ENCODE measurements around the gene GZF1.

Gene GZF1

DNA sequence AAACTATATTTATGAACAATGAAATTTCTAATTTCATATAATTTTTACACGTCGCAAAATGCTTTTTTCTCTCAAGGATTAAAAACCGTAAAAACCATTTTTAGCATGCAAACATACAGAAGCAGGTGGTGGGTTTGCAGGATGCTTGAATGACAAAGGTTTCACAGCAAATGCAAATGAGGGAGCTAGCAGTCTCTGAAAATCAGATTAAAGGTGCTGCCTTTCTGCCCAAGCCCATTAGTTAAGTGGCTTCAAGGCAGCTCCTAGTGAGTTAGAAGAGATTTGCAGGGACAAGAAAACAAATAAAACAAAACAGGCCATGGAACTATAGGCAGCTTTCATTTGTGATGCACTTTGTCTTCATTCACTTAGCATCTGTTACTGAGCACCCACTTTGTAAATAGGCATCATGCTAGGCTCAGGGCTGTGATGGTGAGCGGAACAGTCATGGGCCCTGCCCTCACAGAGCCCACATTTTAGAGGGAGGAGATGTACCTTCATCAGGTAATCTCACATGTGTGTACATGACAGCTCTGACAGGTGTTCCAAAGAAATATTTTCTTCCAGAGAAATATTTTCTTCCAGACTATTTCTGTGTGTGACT lies 29.8 kb downstream of the GZF1 start:
- no peak for DNase-seq (ENCODE audit: low read depth, low spot score)
- CTCF ChIA-PET, result interaction anchor here (1.3 to 2.6 kb wide), 3 partner anchors 10 to 28 kb away, joined by 3 to 11 read pairs (median 8); no protein-coding TSS in a partner anchor
- TF ChIP-seq, protein P1, sequence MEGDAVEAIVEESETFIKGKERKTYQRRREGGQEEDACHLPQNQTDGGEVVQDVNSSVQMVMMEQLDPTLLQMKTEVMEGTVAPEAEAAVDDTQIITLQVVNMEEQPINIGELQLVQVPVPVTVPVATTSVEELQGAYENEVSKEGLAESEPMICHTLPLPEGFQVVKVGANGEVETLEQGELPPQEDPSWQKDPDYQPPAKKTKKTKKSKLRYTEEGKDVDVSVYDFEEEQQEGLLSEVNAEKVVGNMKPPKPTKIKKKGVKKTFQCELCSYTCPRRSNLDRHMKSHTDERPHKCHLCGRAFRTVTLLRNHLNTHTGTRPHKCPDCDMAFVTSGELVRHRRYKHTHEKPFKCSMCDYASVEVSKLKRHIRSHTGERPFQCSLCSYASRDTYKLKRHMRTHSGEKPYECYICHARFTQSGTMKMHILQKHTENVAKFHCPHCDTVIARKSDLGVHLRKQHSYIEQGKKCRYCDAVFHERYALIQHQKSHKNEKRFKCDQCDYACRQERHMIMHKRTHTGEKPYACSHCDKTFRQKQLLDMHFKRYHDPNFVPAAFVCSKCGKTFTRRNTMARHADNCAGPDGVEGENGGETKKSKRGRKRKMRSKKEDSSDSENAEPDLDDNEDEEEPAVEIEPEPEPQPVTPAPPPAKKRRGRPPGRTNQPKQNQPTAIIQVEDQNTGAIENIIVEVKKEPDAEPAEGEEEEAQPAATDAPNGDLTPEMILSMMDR (IDR thresholded peaks at IDR 0.05; ENCODE audit: insufficient read depth, low read length, missing control alignments), result no peak
- H3K4me3 ChIP-seq (ENCODE audit: low read depth, low read length), result no peak overlapping the region
- POLR2A ChIA-PET, result no interaction called here

GRCh38 chr20:23393996-23394775 lies 32.2 kb downstream of the GZF1 start:
- no peak for DNase-seq (ENCODE audit: low read depth, low spot score)
- no peak overlapping the region for H3K4me3 ChIP-seq (ENCODE audit: low read depth, low read length)
- TF ChIP-seq, protein P1 (IDR thresholded peaks at IDR 0.05; ENCODE audit: insufficient read depth, low read length, missing control alignments), result no peak
- CTCF ChIA-PET, result no interaction called here
- POLR2A ChIA-PET, result no interaction called here

DNA sequence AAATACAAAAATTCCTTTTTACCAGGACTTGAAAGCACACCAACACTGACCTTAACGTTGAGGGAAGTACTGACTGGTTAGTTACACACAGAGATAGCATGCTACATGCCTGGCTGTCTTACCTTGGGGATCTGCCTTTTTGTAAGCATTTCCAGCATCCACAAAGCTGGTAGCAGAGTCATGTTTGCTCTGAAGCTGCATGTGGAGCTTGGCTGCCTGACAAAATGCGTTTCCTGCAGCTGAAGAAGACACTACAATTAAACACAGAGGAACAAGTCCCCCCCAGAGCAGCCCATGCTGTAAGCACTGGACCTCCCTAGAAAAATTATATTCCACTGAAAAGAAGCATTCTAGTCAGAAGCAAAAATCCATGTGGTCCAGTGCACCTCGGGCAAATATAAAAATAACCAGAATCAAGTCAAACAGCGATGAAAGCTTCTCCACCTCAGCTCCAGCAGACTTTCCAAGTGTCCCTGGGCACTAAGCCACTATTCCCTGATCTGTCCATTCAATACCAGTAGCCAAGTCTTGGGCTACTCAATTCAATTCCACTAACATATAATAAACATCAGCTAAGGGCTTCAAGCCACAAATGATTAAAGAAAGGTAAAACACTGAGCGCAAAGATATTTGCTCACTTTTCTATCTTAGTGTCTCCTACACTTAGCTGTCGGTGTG lies 35.1 kb downstream of the GZF1 start:
- no peak overlapping the region for H3K4me3 ChIP-seq (ENCODE audit: low read depth, low read length)
- ChIA-PET CTCF (interaction anchor here (1.0 kb wide), 1 partner anchor 14 kb away, joined by 3 read pairs; no protein-coding TSS in a partner anchor), POLR2A (no interaction called here)
- TF ChIP-seq, protein P1 (IDR thresholded peaks at IDR 0.05; ENCODE audit: insufficient read depth, low read length, missing control alignments), result no peak
- DNase-seq (ENCODE audit: low read depth, low spot score), result no peak

GRCh38 chr20:23397961-23398360 lies 36.0 kb downstream of the GZF1 start:
- H3K4me3 ChIP-seq (ENCODE audit: low read depth, low read length), result no peak overlapping the region
- TF ChIP-seq, protein P1 (IDR thresholded peaks at IDR 0.05; ENCODE audit: insufficient read depth, low read length, missing control alignments), result no peak
- DNase-seq (ENCODE audit: low read depth, low spot score), result no peak
- ChIA-PET CTCF (interaction anchor here (1.0 to 1.7 kb wide), 2 partner anchors 15 to 25 kb away, joined by 3 to 6 read pairs; no protein-coding TSS in a partner anchor), POLR2A (no interaction called here)

DNA sequence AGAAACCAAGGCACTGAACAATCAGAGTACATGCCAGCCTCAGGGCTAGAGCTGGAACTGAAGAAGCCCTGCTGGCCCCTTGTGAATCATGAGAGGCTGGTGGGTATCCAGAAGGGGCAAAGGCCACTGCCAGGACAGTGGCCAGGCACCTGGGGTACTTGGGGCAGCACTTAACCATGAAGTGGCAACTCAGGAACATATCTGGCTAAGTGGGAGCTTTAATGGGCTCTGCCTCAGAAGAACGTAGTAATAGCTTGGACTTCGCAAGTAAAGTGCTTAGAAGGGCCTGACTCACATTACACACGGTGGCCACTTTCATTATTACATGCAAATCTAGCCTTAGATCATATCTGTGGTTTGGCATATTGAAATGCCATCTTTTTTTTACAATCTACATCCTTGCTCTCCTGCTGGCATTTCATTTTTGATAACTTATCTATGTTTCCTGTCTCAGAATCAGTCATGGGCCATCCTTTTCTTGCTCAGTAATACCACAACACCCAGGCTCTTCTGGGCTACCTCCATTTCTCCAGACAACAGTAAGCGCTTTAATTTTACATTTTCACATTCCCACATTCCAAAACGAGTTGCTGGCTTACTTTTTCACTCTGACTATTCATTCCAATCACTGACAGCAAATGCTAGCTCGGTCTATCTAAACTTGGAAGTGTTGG lies 37.7 kb downstream of the GZF1 start:
- H3K4me3 ChIP-seq (ENCODE audit: low read depth, low read length), result no peak overlapping the region
- TF ChIP-seq, protein P1 (IDR thresholded peaks at IDR 0.05; ENCODE audit: insufficient read depth, low read length, missing control alignments), result no peak
- DNase-seq (ENCODE audit: low read depth, low spot score), result no peak
- CTCF ChIA-PET, result interaction anchor here (0.6 to 1.7 kb wide), 5 partner anchors 11 to 209 kb away, joined by 3 to 6 read pairs (median 3); partner anchors contain the start of gene NXT1
- POLR2A ChIA-PET, result interaction anchor here (0.6 to 1.1 kb wide), 2 partner anchors 20 to 25 kb away, joined by 3 read pairs; no protein-coding TSS in a partner anchor
